ENCODE measurements around the gene OR10H4.

GRCh38 chr19:15922021-15922420 lies 26.8 kb upstream of the OR10H4 start:
- TF ChIP-seq, protein P1, sequence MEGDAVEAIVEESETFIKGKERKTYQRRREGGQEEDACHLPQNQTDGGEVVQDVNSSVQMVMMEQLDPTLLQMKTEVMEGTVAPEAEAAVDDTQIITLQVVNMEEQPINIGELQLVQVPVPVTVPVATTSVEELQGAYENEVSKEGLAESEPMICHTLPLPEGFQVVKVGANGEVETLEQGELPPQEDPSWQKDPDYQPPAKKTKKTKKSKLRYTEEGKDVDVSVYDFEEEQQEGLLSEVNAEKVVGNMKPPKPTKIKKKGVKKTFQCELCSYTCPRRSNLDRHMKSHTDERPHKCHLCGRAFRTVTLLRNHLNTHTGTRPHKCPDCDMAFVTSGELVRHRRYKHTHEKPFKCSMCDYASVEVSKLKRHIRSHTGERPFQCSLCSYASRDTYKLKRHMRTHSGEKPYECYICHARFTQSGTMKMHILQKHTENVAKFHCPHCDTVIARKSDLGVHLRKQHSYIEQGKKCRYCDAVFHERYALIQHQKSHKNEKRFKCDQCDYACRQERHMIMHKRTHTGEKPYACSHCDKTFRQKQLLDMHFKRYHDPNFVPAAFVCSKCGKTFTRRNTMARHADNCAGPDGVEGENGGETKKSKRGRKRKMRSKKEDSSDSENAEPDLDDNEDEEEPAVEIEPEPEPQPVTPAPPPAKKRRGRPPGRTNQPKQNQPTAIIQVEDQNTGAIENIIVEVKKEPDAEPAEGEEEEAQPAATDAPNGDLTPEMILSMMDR (IDR thresholded peaks at IDR 0.05), result no peak
- no peak for TF ChIP-seq POLR2A (IDR thresholded peaks at IDR 0.05)
